NCI-H128 (cell line): ENCODE data around the gene MDFIC.

Source experiments
- DNase-seq: peaks from one replicate; lab custom pipeline; 2025; ENCODE audit not compliant: unreplicated experiment; lab: John Stamatoyannopoulos, UW

Gene MDFIC

GRCh38 chr7:115037128-115037802, 115.4 kb downstream of the MDFIC start:
- no peak for DNase-seq

- no peak for DNase-seq
These were observed 116.3 kb downstream of the MDFIC start for GRCh38 chr7:115038158-115038557.

GRCh38 chr7:115040057-115040456, 118.2 kb downstream of the MDFIC start:
- no peak for DNase-seq

- DNase-seq = no peak
These were observed 118.6 kb downstream of the MDFIC start for GRCh38 chr7:115040495-115040894.

GRCh38 chr7:115042596-115042995, 120.7 kb downstream of the MDFIC start:
- DNase-seq = no peak

- DNase-seq = no peak
These were observed 121.7 kb downstream of the MDFIC start for GRCh38 chr7:115043605-115044004.

- no peak for DNase-seq
These were observed 122.3 kb downstream of the MDFIC start for GRCh38 chr7:115044224-115044623.

GRCh38 chr7:115047958-115048720, 126.2 kb downstream of the MDFIC start:
- no peak for DNase-seq

GRCh38 chr7:115052706-115053105, 130.8 kb downstream of the MDFIC start:
- no peak for DNase-seq

GRCh38 chr7:115054478-115055065, 132.7 kb downstream of the MDFIC start:
- no peak for DNase-seq

- no peak for DNase-seq
These were observed 134.1 kb downstream of the MDFIC start for GRCh38 chr7:115056019-115056418.

- DNase-seq = no peak
These were observed 136.8 kb downstream of the MDFIC start for GRCh38 chr7:115058726-115059125.

- DNase-seq = no peak
These were observed 137.4 kb downstream of the MDFIC start for GRCh38 chr7:115059321-115059720.

GRCh38 chr7:115060095-115060870, 138.4 kb downstream of the MDFIC start:
- DNase-seq = no peak

GRCh38 chr7:115066050-115066449, 144.2 kb downstream of the MDFIC start:
- no peak for DNase-seq

- DNase-seq = no peak
These were observed 144.7 kb downstream of the MDFIC start for GRCh38 chr7:115066634-115067033.

- no peak for DNase-seq
These were observed 146.3 kb downstream of the MDFIC start for GRCh38 chr7:115068220-115068619.
